ENCODE data around the gene RNF183. TPM values are rescaled to one million over a fixed set of nuclear protein-coding genes. Genes with fewer than 3 reads are reported as not detected.

The RNF183 gene
- polyA plus RNA-seq, 1 of the 3 experiments (the other 2 are of a cell fraction), result not detected

DNA sequence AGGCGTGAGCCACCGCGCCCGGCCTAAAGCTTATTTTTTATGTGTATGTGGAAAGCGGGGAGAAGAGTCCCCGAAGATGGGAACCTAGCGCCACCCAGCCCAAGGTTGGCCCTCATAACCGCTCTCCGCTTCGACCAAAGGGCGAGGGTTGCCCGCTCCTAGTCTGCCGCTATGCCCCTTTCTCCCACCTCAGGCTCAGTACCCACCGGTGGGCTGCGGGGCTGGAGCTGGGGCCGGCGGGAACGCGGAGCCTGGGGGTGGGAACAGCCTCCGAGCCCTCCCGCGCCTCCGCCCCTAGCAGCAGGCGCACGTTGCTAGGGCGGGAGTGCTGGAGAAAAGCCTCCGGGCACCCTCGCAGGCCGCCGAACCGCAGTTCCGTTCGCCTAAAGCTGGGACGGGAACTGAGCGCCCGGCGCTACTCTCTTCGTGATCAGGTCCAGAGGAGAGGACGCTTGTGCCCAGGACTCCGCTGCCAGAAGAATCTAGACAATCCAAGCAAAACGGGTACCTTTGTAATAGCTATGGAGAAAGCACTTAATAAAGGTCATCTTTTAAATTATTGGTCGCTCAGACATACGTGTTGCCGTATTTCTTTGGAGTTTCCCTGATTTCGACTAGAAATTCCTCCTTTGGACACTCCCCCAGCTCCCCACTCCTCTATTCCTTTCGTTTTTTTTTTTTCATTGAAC is 37.0 kb upstream of the RNF183 start, which contains the start of gene WDR31:
Gene WDR31 (minus strand): TSS at position 265 of the 689 bp plus-strand sequence. CDS start 8,253 bp downstream, outside the sequence.
- CTCF ChIA-PET, result interaction anchor here (0.6 to 1.9 kb wide), 8 partner anchors 9 to 426 kb away, joined by 3 to 12 read pairs (median 6); partner anchors contain the start of genes ALAD, BSPRY, CDC26 and PRPF4
- POLR2A ChIA-PET, result interaction anchor here (0.7 to 1.6 kb wide), 10 partner anchors 10 to 254 kb away, joined by 3 to 21 read pairs (median 3); partner anchors contain the start of genes BSPRY, C9orf43, CDC26 and HDHD3
- TF ChIP-seq POLR2AphosphoS5 (IDR thresholded peaks at IDR 0.05; ENCODE audit: low read depth, low read length), result peak; percentile 82
- TF ChIP-seq JUND (IDR thresholded peaks at IDR 0.05), result no peak
- TF ChIP-seq, protein P1, sequence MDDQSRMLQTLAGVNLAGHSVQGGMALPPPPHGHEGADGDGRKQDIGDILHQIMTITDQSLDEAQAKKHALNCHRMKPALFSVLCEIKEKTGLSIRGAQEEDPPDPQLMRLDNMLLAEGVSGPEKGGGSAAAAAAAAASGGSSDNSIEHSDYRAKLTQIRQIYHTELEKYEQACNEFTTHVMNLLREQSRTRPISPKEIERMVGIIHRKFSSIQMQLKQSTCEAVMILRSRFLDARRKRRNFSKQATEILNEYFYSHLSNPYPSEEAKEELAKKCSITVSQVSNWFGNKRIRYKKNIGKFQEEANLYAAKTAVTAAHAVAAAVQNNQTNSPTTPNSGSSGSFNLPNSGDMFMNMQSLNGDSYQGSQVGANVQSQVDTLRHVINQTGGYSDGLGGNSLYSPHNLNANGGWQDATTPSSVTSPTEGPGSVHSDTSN (IDR thresholded peaks at IDR 0.05), result no peak
- TF ChIP-seq NFIC (IDR thresholded peaks at IDR 0.05; ENCODE audit: borderline replicate concordance), result no peak; the same call in 1 of the 2 replicates
- TF ChIP-seq FOSL2 (IDR thresholded peaks at IDR 0.05; ENCODE audit: borderline replicate concordance, low read depth), result no peak
- TF ChIP-seq, protein P2, sequence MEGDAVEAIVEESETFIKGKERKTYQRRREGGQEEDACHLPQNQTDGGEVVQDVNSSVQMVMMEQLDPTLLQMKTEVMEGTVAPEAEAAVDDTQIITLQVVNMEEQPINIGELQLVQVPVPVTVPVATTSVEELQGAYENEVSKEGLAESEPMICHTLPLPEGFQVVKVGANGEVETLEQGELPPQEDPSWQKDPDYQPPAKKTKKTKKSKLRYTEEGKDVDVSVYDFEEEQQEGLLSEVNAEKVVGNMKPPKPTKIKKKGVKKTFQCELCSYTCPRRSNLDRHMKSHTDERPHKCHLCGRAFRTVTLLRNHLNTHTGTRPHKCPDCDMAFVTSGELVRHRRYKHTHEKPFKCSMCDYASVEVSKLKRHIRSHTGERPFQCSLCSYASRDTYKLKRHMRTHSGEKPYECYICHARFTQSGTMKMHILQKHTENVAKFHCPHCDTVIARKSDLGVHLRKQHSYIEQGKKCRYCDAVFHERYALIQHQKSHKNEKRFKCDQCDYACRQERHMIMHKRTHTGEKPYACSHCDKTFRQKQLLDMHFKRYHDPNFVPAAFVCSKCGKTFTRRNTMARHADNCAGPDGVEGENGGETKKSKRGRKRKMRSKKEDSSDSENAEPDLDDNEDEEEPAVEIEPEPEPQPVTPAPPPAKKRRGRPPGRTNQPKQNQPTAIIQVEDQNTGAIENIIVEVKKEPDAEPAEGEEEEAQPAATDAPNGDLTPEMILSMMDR (IDR thresholded peaks at IDR 0.05), result no peak
- TF ChIP-seq MXI1 (IDR thresholded peaks at IDR 0.05; ENCODE audit: low read depth, low read length), result peak; percentile 82
- TF ChIP-seq GATA2 (CRISPR knock-in tag; IDR thresholded peaks at IDR 0.05), result no peak
- TF ChIP-seq, protein P3, sequence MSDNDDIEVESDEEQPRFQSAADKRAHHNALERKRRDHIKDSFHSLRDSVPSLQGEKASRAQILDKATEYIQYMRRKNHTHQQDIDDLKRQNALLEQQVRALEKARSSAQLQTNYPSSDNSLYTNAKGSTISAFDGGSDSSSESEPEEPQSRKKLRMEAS (IDR thresholded peaks at IDR 0.05; ENCODE audit: low read depth), result peak; percentile 76; the same call in 1 of the 2 replicates
- peak; percentile 75; the same call in 1 of the 2 replicates for TF ChIP-seq SIN3A (IDR thresholded peaks at IDR 0.05; ENCODE audit: borderline replicate concordance, low read depth, low read length)
- no peak for TF ChIP-seq FOXJ3 (CRISPR knock-in tag; IDR thresholded peaks at IDR 0.05)
- TF ChIP-seq, protein P4, sequence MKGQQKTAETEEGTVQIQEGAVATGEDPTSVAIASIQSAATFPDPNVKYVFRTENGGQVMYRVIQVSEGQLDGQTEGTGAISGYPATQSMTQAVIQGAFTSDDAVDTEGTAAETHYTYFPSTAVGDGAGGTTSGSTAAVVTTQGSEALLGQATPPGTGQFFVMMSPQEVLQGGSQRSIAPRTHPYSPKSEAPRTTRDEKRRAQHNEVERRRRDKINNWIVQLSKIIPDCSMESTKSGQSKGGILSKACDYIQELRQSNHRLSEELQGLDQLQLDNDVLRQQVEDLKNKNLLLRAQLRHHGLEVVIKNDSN (IDR thresholded peaks at IDR 0.05; ENCODE audit: borderline replicate concordance, low read depth), result peak; percentile 52
- peak; percentile 35 to 45; a peak in 2 of 4 replicates for TF ChIP-seq EP300 (IDR thresholded peaks at IDR 0.05; ENCODE audit: borderline replicate concordance in 1 of 2, low read depth in 1 of 2, low read length in 1 of 2)
- TF ChIP-seq RXRA (IDR thresholded peaks at IDR 0.05; ENCODE audit: borderline replicate concordance, low read depth), result no peak
- TF ChIP-seq ELF1 (IDR thresholded peaks at IDR 0.05), result peak; percentile 43; the same call in 1 of the 2 replicates
- no peak for TF ChIP-seq TCF12 (IDR thresholded peaks at IDR 0.05)
- TF ChIP-seq NRF1 (IDR thresholded peaks at IDR 0.05; ENCODE audit: low read depth, low read length), result no peak
- TF ChIP-seq, protein P5, sequence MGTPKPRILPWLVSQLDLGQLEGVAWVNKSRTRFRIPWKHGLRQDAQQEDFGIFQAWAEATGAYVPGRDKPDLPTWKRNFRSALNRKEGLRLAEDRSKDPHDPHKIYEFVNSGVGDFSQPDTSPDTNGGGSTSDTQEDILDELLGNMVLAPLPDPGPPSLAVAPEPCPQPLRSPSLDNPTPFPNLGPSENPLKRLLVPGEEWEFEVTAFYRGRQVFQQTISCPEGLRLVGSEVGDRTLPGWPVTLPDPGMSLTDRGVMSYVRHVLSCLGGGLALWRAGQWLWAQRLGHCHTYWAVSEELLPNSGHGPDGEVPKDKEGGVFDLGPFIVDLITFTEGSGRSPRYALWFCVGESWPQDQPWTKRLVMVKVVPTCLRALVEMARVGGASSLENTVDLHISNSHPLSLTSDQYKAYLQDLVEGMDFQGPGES (IDR thresholded peaks at IDR 0.05; ENCODE audit: low read depth, low read length), result no peak
- TF ChIP-seq, protein P6, sequence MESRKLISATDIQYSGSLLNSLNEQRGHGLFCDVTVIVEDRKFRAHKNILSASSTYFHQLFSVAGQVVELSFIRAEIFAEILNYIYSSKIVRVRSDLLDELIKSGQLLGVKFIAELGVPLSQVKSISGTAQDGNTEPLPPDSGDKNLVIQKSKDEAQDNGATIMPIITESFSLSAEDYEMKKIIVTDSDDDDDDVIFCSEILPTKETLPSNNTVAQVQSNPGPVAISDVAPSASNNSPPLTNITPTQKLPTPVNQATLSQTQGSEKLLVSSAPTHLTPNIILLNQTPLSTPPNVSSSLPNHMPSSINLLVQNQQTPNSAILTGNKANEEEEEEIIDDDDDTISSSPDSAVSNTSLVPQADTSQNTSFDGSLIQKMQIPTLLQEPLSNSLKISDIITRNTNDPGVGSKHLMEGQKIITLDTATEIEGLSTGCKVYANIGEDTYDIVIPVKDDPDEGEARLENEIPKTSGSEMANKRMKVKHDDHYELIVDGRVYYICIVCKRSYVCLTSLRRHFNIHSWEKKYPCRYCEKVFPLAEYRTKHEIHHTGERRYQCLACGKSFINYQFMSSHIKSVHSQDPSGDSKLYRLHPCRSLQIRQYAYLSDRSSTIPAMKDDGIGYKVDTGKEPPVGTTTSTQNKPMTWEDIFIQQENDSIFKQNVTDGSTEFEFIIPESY (IDR thresholded peaks at IDR 0.05; ENCODE audit: borderline replicate concordance, low read depth), result 0 out of 2 replicates have a peak, but pooled peaks have one; percentile 38
- peak; percentile 52; the same call in 1 of the 2 replicates for TF ChIP-seq RFX5 (IDR thresholded peaks at IDR 0.05; ENCODE audit: low read length)
- TF ChIP-seq EZH2phosphoT487 (IDR thresholded peaks at IDR 0.05; ENCODE audit: borderline replicate concordance, low read depth), result no peak
- peak; percentile 71 for TF ChIP-seq GABPA (IDR thresholded peaks at IDR 0.05; ENCODE audit: low read depth)
- TF ChIP-seq, protein P7, sequence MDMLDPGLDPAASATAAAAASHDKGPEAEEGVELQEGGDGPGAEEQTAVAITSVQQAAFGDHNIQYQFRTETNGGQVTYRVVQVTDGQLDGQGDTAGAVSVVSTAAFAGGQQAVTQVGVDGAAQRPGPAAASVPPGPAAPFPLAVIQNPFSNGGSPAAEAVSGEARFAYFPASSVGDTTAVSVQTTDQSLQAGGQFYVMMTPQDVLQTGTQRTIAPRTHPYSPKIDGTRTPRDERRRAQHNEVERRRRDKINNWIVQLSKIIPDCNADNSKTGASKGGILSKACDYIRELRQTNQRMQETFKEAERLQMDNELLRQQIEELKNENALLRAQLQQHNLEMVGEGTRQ (IDR thresholded peaks at IDR 0.05; ENCODE audit: borderline replicate concordance, low read depth, low read length), result no peak
- TF ChIP-seq CHD2 (IDR thresholded peaks at IDR 0.05; ENCODE audit: low read length, partially characterized antibody), result peak; percentile 83
- TF ChIP-seq RAD21 (IDR thresholded peaks at IDR 0.05; ENCODE audit: low read length), result no peak; the same call in 1 of the 2 replicates

More for the DNA sequence above, 37.0 kb upstream of the RNF183 start, which contains the start of gene WDR31:
- Histone ChIP-seq H4K20me1 (ENCODE audit: insufficient read depth) (no peaks in the 10 kb centered on the region), H3K4me1 (ENCODE audit: control insufficient read depth in 1 of 2, insufficient read depth in 2 of 2, low read depth in 1 of 2, low read length in 1 of 2) (peaks cover 0 to 19% of the 10 kb centered on the region in 2 experiments; a peak in 3 of 4 replicates), H3K4me2 (peak within 1 kb of the TSS; percentile 86), H3K9me2 (no peaks in the 10 kb centered on the region), H3K79me2 (ENCODE audit: insufficient read depth) (peaks cover 4% of the 10 kb centered on the region; the same call in 1 of the 2 replicates), H3K27ac (ENCODE audit: low read depth in 2 of 2, low read length in 1 of 2) (peak within 1 kb of the TSS; percentile 69 to 74), H3K27me3 (ENCODE audit: insufficient read depth) (no peaks in the 10 kb centered on the region), H3K9me3 (no peaks in the 10 kb centered on the region), H2AFZ (ENCODE audit: low read depth) (peak within 1 kb of the TSS; percentile 96), H3K36me3 (replicated peaks in 1 of 2; ENCODE audit: control insufficient read depth in 1 of 2, insufficient read depth in 2 of 2, low read length in 1 of 2) (no peaks in the 10 kb centered on the region), H3K9ac (peak within 1 kb of the TSS; percentile 83), H3F3A (replicated peaks; ENCODE audit: insufficient read depth) (peaks cover 7% of the 10 kb centered on the region), H3K4me3 (ENCODE audit: low read depth in 2 of 2, low read length in 1 of 2) (peak within 1 kb of the TSS; percentile 57 to 90)
- WGBS (ENCODE audit: low lambda C conversion rate), result 5% methylated on average over 36 of the region's 46 CpGs
- DNase-seq, result peak; percentile 95

Data from SK-N-SH (cell line).